ENCODE results near the gene CD84.

DNA sequence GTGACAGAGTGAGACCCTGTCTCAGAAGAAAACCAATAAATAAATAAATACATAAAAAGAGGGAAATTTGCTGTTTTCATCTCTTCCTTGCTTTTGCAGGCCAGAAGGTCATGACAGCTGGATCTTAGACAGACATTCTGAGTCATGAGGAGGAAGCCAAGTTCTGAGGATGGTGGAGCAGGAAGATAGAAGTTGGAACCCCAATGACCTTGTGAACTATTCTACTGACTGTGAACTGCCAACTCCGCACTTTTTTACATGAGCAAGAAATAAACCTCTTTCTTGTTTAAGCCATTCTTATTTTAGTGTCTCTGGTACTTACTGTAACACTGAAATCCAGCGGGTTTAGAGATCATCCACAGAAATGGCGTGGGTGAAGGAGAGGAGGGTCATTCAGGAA lies 8.5 kb downstream of the CD84 start:
- TF ChIP-seq, protein P1, sequence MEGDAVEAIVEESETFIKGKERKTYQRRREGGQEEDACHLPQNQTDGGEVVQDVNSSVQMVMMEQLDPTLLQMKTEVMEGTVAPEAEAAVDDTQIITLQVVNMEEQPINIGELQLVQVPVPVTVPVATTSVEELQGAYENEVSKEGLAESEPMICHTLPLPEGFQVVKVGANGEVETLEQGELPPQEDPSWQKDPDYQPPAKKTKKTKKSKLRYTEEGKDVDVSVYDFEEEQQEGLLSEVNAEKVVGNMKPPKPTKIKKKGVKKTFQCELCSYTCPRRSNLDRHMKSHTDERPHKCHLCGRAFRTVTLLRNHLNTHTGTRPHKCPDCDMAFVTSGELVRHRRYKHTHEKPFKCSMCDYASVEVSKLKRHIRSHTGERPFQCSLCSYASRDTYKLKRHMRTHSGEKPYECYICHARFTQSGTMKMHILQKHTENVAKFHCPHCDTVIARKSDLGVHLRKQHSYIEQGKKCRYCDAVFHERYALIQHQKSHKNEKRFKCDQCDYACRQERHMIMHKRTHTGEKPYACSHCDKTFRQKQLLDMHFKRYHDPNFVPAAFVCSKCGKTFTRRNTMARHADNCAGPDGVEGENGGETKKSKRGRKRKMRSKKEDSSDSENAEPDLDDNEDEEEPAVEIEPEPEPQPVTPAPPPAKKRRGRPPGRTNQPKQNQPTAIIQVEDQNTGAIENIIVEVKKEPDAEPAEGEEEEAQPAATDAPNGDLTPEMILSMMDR (IDR thresholded peaks at IDR 0.05; ENCODE audit: low read depth, low read length, poor library complexity, severe bottlenecking): no peak
- TF ChIP-seq EZH2phosphoT487 (IDR thresholded peaks at IDR 0.05; ENCODE audit: borderline replicate concordance, low read length): no peak

All from DOHH2 (cell line).